CD4-positive, alpha-beta T cell treated with Interleukin-21 for 1 hour (primary cell): ENCODE measurements around the gene GNG7.
"Not testable (repeated sequence)": the region's sequence is repeated elsewhere in the genome, so short reads cannot be mapped to it uniquely, and the experiment has no call there.

Source experiments
- DNase-seq: peaks from one replicate; pipeline ENCODE4 v3.0.0-alpha.2; 2020

The GNG7 gene

DNA sequence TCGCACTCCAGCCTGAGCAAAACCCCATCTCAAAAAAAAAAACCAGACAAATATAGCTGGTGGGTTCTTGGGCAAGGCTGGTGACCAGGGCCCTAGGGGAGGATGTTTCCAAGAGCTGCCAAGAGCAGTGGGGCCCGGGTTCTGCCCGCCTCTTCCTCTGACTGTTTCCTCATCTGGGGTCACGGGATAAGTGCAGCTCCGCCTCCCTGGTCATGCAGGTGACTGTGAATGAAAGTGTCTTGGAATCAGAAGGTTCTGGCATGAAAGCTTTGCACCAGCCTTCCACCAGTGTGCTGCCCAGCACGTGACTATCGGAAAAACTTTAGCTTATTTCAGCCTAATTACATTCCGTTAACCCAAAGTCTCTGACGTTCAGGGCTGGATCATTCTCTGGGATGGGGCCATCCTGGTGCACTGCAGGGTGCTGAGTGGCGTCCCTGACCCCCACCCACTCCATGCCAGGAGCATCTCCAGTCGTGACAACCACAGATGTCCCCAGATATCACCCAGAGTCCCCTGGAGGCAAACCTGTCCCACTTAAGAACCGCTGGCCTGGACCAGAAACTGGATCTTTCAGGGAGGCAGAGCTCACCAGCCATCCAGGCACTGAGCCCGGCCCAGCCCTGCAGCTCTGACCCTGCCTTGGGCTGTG is 85.6 kb downstream of the GNG7 start:
- DNase-seq, result peak; percentile 46

DNA sequence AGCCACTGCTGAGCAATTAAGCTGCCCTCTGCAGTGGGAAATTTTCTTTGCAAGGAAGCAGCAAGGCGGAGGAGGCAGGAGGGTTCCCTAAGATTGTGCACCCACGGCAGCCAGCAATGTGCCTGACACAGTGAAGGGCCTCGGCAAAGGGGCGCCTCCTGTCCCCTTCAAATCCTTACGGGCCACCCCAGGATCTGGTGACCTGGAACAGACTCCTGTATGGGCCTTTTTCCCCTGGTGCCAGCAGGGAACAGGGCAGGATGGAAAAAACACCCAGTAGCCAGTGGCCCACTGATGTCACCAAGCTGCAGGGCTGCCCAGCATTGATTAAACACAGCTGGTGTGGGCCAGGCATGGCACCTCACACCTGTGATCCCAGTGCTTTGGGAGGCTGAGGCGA is 86.7 kb downstream of the GNG7 start:
- DNase-seq, result no peak

DNA sequence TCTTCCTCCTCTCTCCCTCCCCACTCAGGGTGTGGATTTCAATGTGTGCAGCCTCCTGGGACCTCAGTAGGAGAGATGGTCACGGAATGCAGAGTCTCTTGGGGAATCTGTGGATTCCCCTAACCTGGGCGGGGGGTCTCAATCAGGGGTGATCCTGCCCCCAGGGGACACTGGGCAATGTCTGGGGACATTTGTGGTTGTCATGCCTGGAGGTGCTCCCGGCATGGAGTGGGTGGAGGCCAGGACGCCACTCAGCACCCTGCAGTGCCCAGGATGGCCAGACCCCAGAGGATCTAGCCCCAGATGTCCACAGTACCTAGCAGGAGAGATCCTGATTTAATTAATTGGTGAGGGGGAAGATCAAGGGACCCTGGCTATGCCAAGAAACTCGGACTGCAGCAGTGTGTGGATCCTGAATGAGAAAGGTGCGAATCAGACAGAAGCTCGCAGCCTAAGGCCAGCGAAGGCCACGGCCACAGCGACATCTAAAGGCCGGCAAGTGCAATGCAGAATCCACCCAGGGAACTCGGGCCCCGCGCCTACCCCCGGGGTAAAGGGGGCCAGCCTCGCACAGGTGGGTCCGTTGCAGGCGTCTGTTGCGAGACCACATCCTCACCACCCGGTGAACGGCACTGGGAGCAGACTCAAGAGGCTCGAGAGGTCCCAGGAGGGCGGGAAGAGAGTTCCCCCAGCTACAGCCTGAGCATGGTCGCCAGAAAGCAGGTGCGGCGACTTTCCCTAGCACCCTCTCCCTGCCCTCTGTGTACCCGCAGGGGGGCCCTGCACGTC is 88.8 kb downstream of the GNG7 start:
- DNase-seq, result peak; percentile 69

DNA sequence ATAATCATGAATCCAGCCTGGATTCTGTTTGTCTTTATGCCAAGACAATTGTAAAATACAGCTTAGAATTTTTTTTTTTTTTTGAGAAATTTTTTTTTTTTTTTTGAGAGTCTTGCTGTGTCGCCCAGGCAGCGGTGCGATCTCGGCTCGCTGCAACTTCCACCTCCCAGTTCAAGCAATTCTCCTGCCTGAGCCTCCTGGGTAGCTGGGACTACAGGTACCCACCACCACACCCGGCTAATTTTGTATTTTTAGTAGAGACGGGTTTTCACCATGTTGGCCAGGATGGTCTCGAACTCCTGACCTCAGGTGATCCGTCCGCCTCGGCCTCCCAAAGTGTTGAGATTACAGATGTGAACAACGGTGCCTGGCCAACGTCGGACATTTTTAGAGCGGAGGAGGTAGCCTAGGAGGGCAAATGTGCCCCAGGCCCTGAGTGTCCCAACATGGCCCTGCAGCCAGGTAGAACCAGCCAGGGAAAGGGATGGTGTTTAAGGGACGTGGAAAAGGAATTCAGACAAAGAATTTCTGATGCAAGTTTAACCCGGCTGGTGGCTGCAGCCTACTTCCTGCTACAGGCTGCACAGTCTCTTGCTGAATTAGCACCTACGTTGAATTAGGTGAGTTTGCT is 89.8 kb downstream of the GNG7 start:
- DNase-seq, result no peak

DNA sequence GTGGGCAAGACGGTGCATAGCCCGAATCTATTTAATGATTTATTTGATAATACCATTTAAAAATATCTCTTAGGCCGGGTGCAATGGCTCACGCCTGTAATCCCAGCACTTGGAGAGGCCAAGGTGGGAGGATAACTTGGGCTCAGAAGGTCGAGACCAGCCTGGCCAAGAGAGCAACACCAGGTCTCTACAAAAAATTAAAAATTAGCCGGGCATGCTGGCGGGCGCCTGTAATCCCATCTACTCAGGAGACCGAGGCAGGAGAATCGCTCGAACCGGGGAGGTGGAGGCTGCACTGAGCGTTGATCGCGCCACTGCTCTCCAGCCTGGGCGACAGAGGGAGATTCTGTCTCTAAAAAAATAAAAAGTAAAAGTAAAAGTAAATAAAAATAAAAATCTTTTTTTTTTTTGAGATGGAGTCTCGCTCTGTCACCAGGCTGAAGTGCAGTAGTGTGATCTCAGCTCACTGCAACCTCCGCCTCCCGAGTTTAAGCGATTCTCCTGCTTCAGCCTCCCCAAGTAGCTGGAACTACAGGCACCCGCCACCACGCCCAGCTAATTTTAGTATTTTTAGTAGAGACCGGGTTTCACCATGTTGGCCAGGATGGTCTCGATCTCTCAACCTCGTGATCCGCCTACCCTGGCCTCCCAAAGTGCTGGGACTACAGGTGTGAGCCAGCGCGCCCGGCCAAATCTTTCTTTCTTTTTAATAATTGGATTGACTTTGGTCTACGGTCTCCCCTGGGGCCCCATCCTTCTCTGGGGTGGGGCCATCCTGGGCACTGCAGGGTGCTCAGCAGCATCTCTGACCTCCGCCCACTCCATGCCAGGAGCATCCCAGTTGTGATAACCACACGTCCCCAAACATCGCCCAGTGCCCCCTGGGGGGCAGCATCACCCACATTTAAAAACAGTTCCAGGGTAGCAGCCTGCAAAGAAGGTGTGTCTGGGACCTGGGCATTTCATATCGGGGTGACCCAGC is 90.7 kb downstream of the GNG7 start:
- no peak for DNase-seq

DNA sequence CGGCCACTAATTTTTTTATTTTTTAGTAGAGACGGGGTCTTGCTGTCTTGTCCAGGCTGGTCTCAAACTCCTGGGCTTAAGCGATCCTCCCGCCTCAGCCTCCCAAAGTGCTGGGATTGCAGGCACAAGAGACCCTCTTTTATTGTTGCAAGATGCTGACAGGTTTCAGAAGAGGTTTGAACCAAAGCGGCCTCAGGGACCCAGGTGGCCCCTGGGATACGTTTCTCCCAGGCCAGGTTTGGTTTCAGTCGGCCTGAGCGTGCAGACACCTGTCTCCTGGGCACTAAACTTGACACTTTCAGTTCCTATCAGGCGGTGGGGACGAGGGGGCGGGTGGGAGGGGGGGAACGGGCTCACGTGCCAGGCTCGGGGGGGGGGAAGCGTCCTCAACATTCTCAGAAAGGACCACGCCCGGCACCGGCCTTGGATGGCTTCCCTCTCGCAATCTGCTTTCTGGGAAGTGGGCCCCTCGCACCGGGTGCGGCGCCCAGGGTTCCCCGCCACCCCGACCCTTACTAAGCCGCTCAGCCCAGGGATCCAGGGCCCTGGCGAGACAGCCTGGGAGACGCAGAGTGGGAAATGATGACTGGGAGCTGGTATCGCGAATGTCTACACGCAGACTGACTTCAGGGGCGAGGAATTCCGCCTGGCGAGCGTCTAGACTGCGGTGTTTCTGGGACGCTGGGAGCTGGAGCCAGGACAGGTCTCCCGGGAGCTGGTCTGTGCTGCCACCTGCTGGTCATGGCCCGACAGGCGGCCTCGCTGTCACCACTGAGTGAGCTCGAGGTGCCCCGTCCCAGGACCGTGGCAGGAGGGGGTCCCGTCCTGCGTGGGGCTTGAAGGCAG is 91.6 kb downstream of the GNG7 start:
- DNase-seq, result peak; percentile 87

DNA sequence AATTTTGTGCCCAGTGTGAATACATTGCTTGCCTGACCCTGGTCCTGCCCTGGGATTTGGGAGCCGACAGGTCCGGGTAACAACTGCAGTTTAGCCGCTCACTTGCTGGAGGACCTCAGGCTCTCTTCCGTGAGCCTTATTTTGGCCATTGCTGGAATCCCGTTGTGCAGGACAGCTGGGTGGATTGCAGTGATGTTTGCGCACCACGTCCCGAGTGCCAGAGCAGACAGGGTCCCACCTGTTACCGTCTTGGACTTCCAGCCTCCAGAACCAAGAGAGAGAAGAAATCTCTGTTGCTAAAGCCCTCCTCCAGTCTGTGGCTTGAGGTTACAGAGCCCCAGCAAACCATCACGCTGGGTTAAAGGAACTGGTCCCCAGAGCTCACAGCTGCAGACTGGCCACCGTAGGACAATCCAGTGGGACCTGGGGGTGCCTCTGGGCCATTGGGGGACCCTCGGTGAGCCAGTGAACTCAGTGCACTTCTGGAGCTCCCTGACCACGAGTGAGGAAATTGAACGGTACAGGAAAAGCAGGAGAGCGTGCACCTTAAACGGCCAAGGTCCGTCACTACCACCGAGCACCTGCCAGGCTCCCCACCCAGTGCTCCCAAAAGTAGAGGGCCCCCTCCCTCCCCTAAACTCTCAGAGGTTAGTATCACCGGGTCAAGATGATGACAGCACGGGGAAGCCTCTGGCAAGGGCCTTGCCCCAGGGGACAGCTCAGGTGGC is 92.9 kb downstream of the GNG7 start:
- no peak for DNase-seq

DNA sequence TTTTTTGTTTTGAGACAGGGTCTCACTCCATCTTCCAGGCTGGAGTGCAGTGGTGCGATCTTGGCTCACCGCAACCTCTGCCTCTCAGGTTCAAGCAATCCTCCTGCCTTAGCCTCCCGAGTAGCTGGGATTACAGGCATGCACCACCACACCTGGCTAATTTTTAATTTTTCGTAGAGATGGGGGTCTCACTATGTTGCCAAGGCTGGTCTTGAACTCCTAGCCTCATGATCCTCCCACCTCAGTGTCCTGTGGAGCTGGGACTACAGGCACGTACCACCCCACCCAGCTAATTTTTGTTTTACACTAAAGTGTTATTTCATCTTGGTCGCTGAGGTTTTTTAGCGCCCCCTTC is 93.5 kb downstream of the GNG7 start:
- not testable (repeated sequence) for DNase-seq

DNA sequence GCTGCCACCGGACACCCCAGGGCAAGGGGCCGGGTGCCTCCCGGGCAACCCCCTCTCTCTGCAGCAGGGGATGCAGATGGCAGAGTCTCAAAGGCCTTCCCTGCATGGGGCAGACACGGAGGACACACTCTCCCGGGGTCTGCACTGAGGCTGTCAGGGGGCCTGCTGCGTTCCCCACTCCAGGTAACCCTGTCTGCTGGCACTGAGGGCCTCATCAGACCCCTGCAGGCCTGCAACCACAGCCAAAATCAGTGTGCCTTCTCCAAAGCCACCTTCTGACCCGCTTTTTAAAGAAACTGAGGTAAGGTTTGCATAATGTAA is 93.9 kb downstream of the GNG7 start:
- DNase-seq, result no peak

DNA sequence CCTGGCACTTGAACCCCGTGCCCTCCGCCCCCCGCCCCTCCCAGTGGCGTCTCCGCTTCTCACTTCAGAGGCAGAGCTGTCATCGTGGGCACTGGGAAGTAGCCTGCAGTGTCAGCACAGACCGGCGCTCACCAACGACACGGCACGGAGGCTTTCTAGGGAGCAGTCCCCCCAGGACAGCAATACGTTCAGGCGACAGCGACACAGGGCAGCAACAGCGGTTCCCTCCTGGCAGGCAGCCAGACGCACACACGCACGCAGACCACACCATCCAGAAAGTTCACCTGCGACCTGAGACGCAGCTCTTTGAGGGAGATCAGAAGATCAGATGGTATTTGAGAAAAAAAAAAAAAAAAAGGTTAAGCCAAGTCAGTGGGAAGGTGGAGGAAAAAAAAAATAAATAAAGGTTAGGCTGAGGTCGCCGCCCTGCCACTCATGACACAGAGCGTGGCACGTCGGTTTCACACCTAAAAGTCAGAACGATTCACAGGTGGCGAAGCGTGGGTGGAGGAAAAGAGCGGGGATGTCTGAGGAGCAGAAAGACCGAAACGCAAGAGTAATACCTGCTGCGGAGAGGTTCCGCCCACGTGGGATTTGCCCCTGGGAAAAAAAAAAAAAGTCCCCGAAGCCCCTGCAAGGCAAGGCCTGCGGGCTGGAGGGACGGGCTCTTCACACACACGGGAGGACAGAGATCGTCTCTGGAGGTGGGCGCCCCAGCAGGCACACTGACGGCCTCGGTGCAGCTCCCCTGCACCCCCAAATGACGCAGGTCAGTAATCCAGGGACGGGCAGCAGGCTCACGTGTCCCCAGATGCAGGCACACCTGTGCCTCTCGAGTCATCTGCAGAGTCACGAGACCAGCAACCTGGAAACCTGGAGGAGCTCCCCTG is 94.5 kb downstream of the GNG7 start:
- peak; percentile 76 for DNase-seq

DNA sequence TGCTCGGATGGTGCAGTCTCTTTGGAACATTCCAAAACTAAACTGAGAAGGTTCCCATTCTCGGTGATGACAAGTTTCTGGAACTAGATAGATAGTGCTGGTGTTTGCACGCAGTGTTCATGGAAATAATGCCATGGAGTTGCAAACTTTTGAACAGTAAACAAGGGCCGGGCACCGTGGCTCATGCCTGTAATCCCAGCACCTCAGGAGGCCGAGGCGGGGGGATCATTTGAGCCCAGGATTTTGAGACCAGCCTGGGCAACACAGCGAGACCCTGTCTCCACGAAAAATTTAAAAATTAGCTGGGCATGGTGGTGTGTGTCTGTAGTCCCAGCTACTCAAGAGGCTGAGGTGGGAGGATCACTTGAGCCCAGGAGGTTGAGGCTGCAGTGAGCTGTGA is 95.7 kb downstream of the GNG7 start:
- DNase-seq, result not testable (repeated sequence)

DNA sequence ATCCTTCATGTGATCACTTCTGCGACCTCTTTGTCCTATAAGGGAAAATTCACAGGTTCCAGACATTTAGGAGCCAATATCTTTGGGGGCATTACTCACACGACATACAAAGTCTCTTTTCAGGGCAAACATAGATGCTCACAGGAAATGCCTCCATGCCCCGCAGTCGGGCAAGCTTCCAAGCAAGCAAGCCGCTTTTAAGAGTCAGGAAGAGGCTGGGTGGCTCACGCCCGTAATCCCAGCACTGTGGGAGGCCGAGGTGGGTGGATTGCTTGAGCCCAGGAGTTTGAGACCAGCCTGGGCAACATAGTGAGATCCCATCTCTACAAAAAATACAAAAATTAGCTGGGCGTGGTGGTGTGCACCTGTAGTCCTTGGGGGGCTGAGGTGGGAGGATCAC is 96.6 kb downstream of the GNG7 start:
- not testable (repeated sequence) for DNase-seq

DNA sequence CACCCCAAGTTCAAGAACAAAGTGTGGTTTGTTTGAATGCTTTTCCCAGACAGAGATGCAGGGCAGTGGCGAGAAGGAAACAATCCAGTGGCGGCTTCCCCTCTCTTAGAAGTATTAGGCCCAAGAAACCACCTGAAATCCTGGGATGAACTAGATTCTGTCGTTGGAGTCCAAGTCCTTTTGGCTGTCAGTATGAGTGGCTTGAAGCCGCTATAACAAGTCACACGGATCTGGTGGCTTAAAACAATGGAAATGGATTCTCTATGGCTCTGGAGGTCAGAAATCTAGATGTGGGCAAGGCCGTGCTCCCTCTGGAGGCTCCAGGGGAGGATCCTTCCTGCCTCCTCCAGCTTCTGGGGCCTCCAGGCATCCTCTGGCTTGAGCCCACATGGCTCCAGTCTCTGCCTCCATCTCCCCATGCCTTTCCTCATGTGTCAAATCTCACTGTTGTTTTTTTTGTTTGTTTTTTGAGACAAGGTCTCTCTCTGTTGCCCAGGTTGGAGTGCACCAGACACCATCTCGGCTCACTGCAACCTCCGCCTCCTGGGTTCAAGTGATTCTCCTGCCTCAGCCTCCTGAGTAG is 97.7 kb downstream of the GNG7 start:
- no peak for DNase-seq

DNA sequence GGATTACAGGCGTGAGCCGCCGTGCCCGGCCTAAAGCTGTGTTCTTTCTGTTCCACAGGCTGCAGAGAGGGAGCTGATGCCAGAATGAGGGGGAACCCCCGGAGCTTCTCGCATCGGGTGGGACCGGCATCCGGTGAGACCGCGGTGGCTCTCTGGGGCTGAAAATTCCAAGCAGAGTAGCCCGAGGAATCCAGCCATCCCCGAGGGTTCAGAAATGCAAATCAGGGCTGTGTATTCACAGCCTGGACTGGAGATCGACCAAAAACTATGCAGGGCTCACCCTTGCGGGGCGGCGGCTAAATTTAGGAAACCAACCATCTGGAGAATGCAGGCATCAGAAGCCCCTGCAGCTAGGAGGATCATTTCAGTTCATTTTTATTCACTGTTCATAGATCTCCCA is 99.2 kb downstream of the GNG7 start:
- no peak for DNase-seq

DNA sequence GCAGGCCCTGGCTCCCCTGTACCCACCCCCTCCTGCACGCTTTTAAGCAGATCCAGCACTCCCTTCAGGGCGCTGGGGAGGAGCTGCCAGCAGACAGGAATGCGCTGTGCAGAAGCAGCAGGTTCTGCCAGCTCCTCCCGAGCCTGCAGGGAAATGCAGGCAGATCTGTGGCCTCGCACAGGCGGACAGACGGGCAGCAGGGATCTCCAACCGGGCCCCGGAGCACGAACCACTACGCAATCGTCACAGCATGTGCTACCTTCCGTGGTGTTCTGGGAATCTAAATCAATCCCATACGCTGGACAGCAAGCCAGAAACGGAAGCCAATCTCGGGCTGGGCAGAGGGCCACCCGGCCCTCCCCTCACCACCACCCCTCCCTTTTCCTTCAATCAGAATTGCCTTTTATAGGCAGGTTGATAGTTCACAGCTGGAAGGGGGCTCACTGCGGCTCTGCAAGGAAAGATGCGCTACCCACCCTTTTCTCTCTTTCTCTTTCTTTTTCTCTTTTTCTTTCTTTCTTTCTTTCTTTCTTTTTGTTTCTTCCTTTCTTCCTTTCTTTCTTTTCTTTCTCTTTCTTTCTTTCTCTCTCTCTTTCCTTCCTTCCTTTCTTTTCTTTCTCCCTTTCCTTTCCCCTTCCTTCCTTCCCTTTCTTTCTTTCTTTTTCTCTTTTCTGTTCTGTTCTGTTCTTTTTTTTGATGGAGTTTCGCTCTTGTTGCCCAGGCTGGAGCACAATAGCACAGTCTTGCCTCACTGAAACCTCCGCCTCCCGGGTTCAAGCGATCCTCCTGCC is 99.9 kb downstream of the GNG7 start:
- no peak for DNase-seq

DNA sequence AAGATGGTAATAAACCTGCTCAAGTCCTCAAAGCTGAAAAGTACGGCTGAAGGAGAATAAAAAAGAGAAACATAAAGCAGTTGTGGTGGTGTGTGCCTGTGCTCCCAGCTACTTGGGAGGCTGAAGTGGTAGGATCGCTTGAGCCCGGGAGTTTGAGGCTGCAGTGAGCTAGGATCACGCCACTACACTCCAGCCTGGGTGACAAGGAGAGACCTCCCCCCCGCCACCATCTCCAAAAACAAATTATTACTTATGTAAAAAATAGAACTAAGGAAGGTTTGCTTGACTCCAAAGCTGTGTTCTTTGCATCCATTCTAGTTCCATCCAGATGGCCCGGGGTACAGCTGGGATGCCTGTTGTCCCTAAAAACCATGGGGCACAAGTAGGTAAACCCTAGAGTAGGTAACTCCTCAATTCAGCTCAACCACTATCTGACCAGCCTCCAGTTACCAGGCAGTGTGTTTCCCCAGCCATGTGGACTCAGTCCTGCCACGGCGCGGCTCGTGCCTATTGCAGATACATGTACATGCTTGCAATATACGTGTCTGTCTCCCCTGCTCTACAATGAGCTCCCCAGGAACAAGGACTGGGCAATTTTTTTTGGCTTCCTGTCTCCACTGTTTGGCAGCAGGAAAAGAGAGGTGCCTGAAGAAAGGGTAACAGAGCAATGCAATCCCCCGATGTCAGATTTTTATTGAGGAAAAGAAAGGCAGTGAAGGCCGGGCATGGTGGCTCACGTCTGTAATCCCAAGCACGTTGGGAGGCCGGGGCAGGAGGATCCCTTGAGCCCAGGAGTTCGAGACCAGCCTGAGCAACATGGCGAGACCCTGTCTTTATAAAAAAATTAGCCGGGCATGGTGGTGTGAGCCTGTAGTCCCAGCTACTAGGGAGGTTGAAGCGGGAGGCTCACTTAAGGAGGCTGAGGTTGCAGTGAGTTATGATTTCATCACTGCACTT is 101.3 kb downstream of the GNG7 start:
- DNase-seq, result no peak

DNA sequence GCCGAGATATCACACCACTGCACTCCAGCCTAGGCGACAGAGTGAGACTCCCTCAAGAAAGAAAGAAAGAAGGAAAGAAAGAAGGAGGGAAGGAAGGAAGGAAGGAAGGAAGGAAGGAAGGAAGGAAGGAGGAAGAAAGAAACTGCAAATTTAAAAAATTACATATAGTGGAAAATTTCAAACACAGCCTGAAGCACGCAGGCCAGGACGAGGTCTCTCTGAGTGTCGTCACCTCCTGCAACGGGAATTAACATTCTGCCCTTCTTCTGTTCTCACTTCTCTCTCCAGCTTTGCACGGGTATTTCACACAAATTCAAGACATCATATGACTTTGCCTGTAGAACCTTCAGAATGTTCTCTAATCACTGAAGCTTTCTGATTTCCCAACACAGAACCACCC is 108.2 kb downstream of the GNG7 start:
- no peak for DNase-seq

DNA sequence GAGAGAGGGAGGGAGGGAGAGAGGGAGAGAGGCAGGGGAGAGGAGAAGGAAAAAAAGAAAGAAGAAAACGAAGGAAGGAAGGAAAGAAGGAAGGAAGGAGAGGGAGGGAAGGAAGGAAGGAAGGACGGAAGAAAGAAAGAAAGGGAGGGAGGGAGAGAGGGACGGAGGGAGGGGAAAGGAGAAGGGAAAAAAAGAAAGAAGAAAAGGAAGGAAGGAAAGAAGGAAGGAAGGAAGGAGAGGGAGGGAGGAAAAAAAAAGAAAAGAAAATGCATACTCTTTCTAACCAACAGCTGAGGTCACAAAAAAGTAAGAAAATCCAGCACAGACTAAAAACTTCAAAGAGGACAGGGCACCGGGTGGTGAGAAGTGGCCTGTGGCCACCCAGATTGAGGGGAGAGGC is 109.7 kb downstream of the GNG7 start:
- DNase-seq, result no peak
